H1 (cell line): ENCODE data around the gene SYT17.

ENCODE experiments used
- POLR2A ChIP-seq, 2 experiments: IDR thresholded peaks; 1 replicate in 1 of 2; 2 replicates in 1 of 2; pipeline ENCODE4 v1.6.1; 2011; ENCODE audit warnings: low read depth in 2 of 2, low read length in 2 of 2, mild to moderate bottlenecking in 2 of 2; ENCODE audit errors: control extremely low read depth in 1 of 2
- ZNF274 ChIP-seq: IDR thresholded peaks from 2 replicates; pipeline ENCODE4 v1.7.0; 2012; ENCODE audit warnings: low read length, borderline replicate concordance; ENCODE audit errors: extremely low read depth

GRCh38 chr16:19238406-19238805, 70.4 kb downstream of the SYT17 start:
- TF ChIP-seq ZNF274 (no peak), POLR2A (IDR thresholded peaks at IDR 0.05; ENCODE audit: control extremely low read depth in 1 of 2, low read depth in 2 of 2, low read length in 2 of 2) (no peak)
